Measurements from ENCODE around the gene AKAP4. TPM values are rescaled to one million over a fixed set of nuclear protein-coding genes. Genes with fewer than 3 reads are reported as not detected.
A peak's percentile ranks its signal among the peaks of the same experiment; 100 is the strongest.

AKAP4 gene
- total and polyA plus RNA-seq, 9 of the 15 experiments (the other 6 are each of a cell fraction or from before 2014, with no cell fraction given), result 0.05 to 0.36 (median 0.13) TPM

GRCh38 chrX:50198348-50198747 is 2.5 kb downstream of the AKAP4 start (continued):
- TF ChIP-seq ZNF592 (IDR thresholded peaks at IDR 0.05), result no peak
- no peak for TF ChIP-seq ELK3 (CRISPR knock-in tag; IDR thresholded peaks at IDR 0.05)
- no peak for TF ChIP-seq RREB1 (CRISPR knock-in tag; IDR thresholded peaks at IDR 0.05)
- TF ChIP-seq KDM1A (IDR thresholded peaks at IDR 0.05), result peak; percentile 74 to 80; a peak in 3 of 4 replicates
- TF ChIP-seq NCOR1 (IDR thresholded peaks at IDR 0.05), result peak; percentile 93
- TF ChIP-seq CREB1 (IDR thresholded peaks at IDR 0.05), result peak; percentile 63
- TF ChIP-seq CREB1 (CRISPR knock-in tag; IDR thresholded peaks at IDR 0.05), result no peak
- no peak for TF ChIP-seq POLR2H (tag; IDR thresholded peaks at IDR 0.05; ENCODE audit: low read depth)
- TF ChIP-seq NFIC (IDR thresholded peaks at IDR 0.05), result peak; percentile 88
- TF ChIP-seq CHCHD3 (CRISPR knock-in tag; IDR thresholded peaks at IDR 0.05), result no peak
- TF ChIP-seq ZBTB2 (IDR thresholded peaks at IDR 0.05), result peak; percentile 40; the same call in 1 of the 2 replicates
- no peak for TF ChIP-seq MTA3 (IDR thresholded peaks at IDR 0.05; ENCODE audit: borderline replicate concordance)
- no peak for TF ChIP-seq ZNF398 (CRISPR knock-in tag; IDR thresholded peaks at IDR 0.05)
- TF ChIP-seq KDM2B (CRISPR knock-in tag; IDR thresholded peaks at IDR 0.05), result no peak

Data from K562 (cell line).